HepG2 (cell line): ENCODE measurements around the gene PELI1. TPM values are rescaled to one million over a fixed set of nuclear protein-coding genes. Genes with fewer than 3 reads are reported as not detected.

Source experiments
- ATAC-seq: fragments of 200-7000 bp; cut with Tn5 transposase; 3 replicates; pipeline ENCODE4 v1.9.1; 2020; ENCODE audit warnings: mild to moderate bottlenecking, moderate library complexity
- BruUV-seq: library from RNA; stranded (reverse); fragments of 400-500 nt; replicated peaks from 2 replicates; lab custom pipeline; 2021; lab: Mats Ljungman, UMichigan
- CTCF ChIA-PET: fragments of 300-600 bp; formaldehyde crosslinking; extraction: SDS; loops from one replicate; lab custom pipeline; 2021; ENCODE audit warnings: low total read pairs, inconsistent platforms, low intra/inter-chr PET ratio; lab: Yijun Ruan, JAX
- POLR2A ChIA-PET: fragments of 350-600 bp; sonication (Branson Sonifier 250); formaldehyde crosslinking; loops from one replicate; lab custom pipeline; 2020; ENCODE audit warnings: antibody characterized with exemption, inconsistent platforms; lab: Yijun Ruan, JAX
- DNase-seq: peaks from one replicate; pipeline ENCODE4 v3.0.0-alpha.2; 2015; ENCODE audit warnings: low spot score
- FAIRE-seq: peaks from 3 replicates; lab custom pipeline; 2011; peaks lifted over from hg19 to GRCh38; lab: Jason Lieb, UNC
- H2AFZ ChIP-seq: one replicate; pipeline ENCODE4 v1.6.1; 2011; ENCODE audit warnings: low read length, inconsistent platforms
- H3K27ac ChIP-seq: fragments of 300-600 bp; 3 replicates; pipeline ENCODE4 v1.8.0; 2011; ENCODE audit warnings: mixed run types, mild to moderate bottlenecking, mixed read lengths, low read length, inconsistent platforms; ENCODE audit not compliant: insufficient read depth; ENCODE audit errors: extremely low read length
- H3K27me3 ChIP-seq, 2 experiments: fragments of 200-600 bp in 1 of 2; 2 replicates in 1 of 2; 3 replicates in 1 of 2; pipeline versions ENCODE4 v1.6.0 to v1.8.0; 2011; ENCODE audit warnings: low read length in 2 of 2, mild to moderate bottlenecking in 2 of 2, moderate library complexity in 2 of 2, inconsistent platforms in 1 of 2; ENCODE audit not compliant: insufficient read depth in 2 of 2, control insufficient read depth in 1 of 2
- H3K36me3 ChIP-seq, 2 experiments: fragments of 200-600 bp in 1 of 2; replicated peaks in 1 of 2; 2 replicates in 1 of 2; 3 replicates in 1 of 2; pipeline versions ENCODE4 v1.5.1 to v1.8.0; 2011; ENCODE audit warnings: low read length in 2 of 2, inconsistent platforms in 1 of 2; ENCODE audit not compliant: insufficient read depth in 2 of 2, control insufficient read depth in 1 of 2
- H3K4me1 ChIP-seq: 2 replicates; pipeline ENCODE4 v1.5.1; 2012; ENCODE audit warnings: low read length, inconsistent platforms; ENCODE audit not compliant: insufficient read depth
- H3K4me2 ChIP-seq: 2 replicates; pipeline ENCODE4 v1.6.0; 2011; ENCODE audit warnings: low read depth, low read length, inconsistent platforms
- H3K4me3 ChIP-seq, 3 experiments: fragments of 200-600 bp in 1 of 3; sonication (generic), shearing (Covaris generic) in 1 of 3; replicated peaks in 1 of 3; 2 replicates each; pipeline ENCODE4 v1.5.1; 2011 to 2016; ENCODE audit warnings: low read length in 3 of 3, inconsistent platforms in 2 of 3, low read depth in 2 of 3, mild to moderate bottlenecking in 2 of 3, control low read depth in 1 of 3, mixed read lengths in 1 of 3; ENCODE audit not compliant: insufficient read depth in 1 of 3
- H3K79me2 ChIP-seq: one replicate; pipeline ENCODE4 v1.6.1; 2011; ENCODE audit warnings: low read length, inconsistent platforms; ENCODE audit not compliant: insufficient read depth
- H3K9ac ChIP-seq: 2 replicates; pipeline ENCODE4 v1.6.0; 2011; ENCODE audit warnings: mild to moderate bottlenecking, low read depth, low read length, inconsistent platforms; ENCODE audit not compliant: insufficient read depth
- H3K9me3 ChIP-seq: 2 replicates; pipeline ENCODE4 v1.5.1; 2012; ENCODE audit warnings: mild to moderate bottlenecking, low read length
- H4K20me1 ChIP-seq: 2 replicates; pipeline ENCODE4 v1.6.0; 2011; ENCODE audit warnings: inconsistent platforms, mild to moderate bottlenecking, low read length, moderate library complexity; ENCODE audit not compliant: insufficient read depth
- DNMT1 ChIP-seq: sonication (generic); formaldehyde crosslinking; IDR thresholded peaks from 2 replicates; pipeline ENCODE4 v1.5.1; 2020; ENCODE audit warnings: mild to moderate bottlenecking, missing genetic modification reagents
- EEA1 ChIP-seq: sonication (generic); formaldehyde crosslinking; IDR thresholded peaks from 2 replicates; pipeline ENCODE4 v1.5.1; 2020; ENCODE audit warnings: mild to moderate bottlenecking, missing genetic modification reagents, borderline replicate concordance
- MBNL3 ChIP-seq: fragments of 250-450 bp; sonication (Bioruptor Pico); conservative IDR thresholded peaks from 2 replicates; pipeline ENCODE4 v1.8.0; 2022; ENCODE audit warnings: mild to moderate bottlenecking, inconsistent platforms
- YEATS4 ChIP-seq: sonication (generic); formaldehyde crosslinking; IDR thresholded peaks from 2 replicates; pipeline ENCODE4 v1.4.0; 2020; ENCODE audit warnings: missing genetic modification reagents, borderline replicate concordance
- ZIK1 ChIP-seq: sonication (generic); formaldehyde crosslinking; IDR thresholded peaks from 2 replicates; pipeline ENCODE4 v1.5.0; 2020; ENCODE audit warnings: mild to moderate bottlenecking, low read depth, missing genetic modification reagents, borderline replicate concordance
- ZNF460 ChIP-seq: sonication (generic); formaldehyde crosslinking; IDR thresholded peaks from 2 replicates; pipeline ENCODE4 v1.5.1; 2020; ENCODE audit warnings: missing genetic modification reagents, mild to moderate bottlenecking, borderline replicate concordance
- WGBS: methylation state at CpG from one replicate; pipeline ENCODE4 v1.1.6; 2017; ENCODE audit warnings: low lambda C conversion rate; 5-methylcytosine and 5-hydroxymethylcytosine counted together
- in situ Hi-C: cut with HindIII; loops from 2 replicates; pipeline ENCODE4 v1.10.0; 2017; ENCODE audit warnings: low pct_unique_long_range_greater_than_20kb; ENCODE audit not compliant: extremely low pct_ligation_motif_present
- intact Hi-C: fragments of 100-400 bp; cut with micrococcal nuclease; formaldehyde crosslinking; loops from one replicate; pipeline ENCODE4 v1.10.0; 2022; ENCODE audit not compliant: unreplicated experiment
- polyA plus RNA-seq, 8 experiments: library from polyadenylated mRNA; depleted of rRNA in 3 of 8; stranded (reverse) in 7 of 8; unstranded in 1 of 8; fragments of >200 nt; fragmentation: Illumina TruSeq in 4 of 8; extraction: Trizol in 4 of 8; gene quantifications; 2 replicates each; pipeline versions ENCODE4 v1.2.1 to v1.2.3, GENCODE V29; 2011 to 2016; ENCODE audit warnings: low read depth in 4 of 8, missing spikeins in 1 of 8, mixed read lengths in 1 of 8; ENCODE audit not compliant: insufficient read depth in 1 of 8
- total RNA-seq, 5 experiments: library from RNA; depleted of rRNA; stranded (reverse); fragments of >200 nt; fragmentation: Illumina TruSeq; extraction: Trizol; gene quantifications; 2 replicates each; pipeline ENCODE4 v1.2.3, GENCODE V29; 2016; ENCODE audit warnings: low read depth in 1 of 5
- TF ChIP-seq, protein P1 (sequence below): sonication (generic); formaldehyde crosslinking; IDR thresholded peaks from 2 replicates; pipeline ENCODE4 v1.4.0; 2020; ENCODE audit warnings: low read depth, mild to moderate bottlenecking, missing genetic modification reagents
- TF ChIP-seq, protein P2 (sequence below): sonication (generic); formaldehyde crosslinking; conservative IDR thresholded peaks from 2 replicates; pipeline ENCODE4 v1.8.1; 2023; ENCODE audit warnings: missing genetic modification reagents
- TF ChIP-seq, protein P3 (sequence below): IDR thresholded peaks from 2 replicates; pipeline ENCODE4 v1.6.1; 2012; ENCODE audit warnings: inconsistent platforms

The PELI1 gene
- total and polyA plus RNA-seq, 2 of the 13 experiments (the other 11 are each of a cell fraction or from before 2014, with no cell fraction given) = 12.5 to 16.2 TPM

DNA sequence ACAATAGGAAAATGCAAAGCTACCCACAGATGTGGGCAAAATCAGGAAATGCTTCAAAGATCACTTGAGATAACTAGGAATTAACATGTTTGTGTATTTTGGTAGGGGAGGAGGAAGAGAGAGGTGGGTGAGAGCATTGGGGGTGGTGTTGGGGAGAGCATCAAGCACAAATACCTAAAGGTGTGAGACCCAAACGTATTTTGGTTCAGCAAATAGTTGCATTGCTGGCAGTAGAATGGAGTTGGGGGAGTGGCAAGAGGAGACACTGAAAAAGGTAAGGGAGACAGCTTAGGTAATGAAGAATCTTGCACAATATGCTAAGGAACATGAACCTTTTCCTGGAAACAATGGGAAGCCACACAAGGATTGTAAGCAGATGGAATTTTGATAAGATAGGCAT lies 1.5 kb upstream of the PELI1 start (continued):
- TF ChIP-seq, protein P1, sequence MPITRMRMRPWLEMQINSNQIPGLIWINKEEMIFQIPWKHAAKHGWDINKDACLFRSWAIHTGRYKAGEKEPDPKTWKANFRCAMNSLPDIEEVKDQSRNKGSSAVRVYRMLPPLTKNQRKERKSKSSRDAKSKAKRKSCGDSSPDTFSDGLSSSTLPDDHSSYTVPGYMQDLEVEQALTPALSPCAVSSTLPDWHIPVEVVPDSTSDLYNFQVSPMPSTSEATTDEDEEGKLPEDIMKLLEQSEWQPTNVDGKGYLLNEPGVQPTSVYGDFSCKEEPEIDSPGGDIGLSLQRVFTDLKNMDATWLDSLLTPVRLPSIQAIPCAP (CRISPR knock-in tag) = no peak
- TF ChIP-seq, protein P2, sequence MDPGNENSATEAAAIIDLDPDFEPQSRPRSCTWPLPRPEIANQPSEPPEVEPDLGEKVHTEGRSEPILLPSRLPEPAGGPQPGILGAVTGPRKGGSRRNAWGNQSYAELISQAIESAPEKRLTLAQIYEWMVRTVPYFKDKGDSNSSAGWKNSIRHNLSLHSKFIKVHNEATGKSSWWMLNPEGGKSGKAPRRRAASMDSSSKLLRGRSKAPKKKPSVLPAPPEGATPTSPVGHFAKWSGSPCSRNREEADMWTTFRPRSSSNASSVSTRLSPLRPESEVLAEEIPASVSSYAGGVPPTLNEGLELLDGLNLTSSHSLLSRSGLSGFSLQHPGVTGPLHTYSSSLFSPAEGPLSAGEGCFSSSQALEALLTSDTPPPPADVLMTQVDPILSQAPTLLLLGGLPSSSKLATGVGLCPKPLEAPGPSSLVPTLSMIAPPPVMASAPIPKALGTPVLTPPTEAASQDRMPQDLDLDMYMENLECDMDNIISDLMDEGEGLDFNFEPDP (CRISPR knock-in tag) = 0 out of 2 replicates have a peak, but pooled peaks have one; percentile 51
- TF ChIP-seq EEA1 (CRISPR knock-in tag) (no peak), MBNL3 (CRISPR knock-in tag) (no peak)

DNA sequence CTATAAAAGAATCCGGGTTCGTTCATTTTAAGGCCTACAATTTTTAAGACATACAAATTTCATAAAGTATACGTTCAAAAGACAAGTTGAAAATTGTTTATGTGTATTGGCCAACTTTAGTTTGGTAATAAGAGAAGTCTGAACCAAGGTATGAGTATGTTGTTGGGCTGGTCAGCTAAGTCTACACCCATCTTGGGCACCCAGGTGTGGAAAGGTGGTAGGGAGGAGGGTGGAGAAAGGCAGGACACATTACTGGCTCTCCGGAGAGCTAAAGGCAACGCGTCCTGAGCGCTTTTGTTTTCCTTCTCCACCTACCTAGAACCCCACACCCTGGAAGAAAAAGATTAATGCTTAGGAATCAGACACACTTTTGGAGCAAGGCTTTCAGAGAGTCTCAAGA lies 899 bp upstream of the PELI1 start:
- FAIRE-seq (no peak), ATAC-seq (no peak), DNase-seq (no peak)
- peaks cover 3% of the 10 kb centered on the region; the same call in 1 of the 2 replicates for H4K20me1 ChIP-seq
- 0 out of 5 replicates have a peak, but pooled peaks cover 0 to 4% of the 10 kb centered on the region in 2 experiments for H3K36me3 ChIP-seq
- no peak overlapping the region for H2AFZ ChIP-seq
- in situ Hi-C loops (no loop called here), intact Hi-C loops (loop anchor here (2.0 kb wide), 2 partner anchors 96 to 168 kb away; no protein-coding TSS in a partner anchor)
- H3K9ac ChIP-seq = no peak overlapping the region
- WGBS = 88% methylated on average over 7 of the region's 7 CpGs
- peak overlapping the region; percentile 68; the same call in 1 of the 2 replicates for H3K4me2 ChIP-seq
- H3K4me1 ChIP-seq = peaks cover 38% of the 10 kb centered on the region
- peak overlapping the region; percentile 53 for H3K27ac ChIP-seq
- CTCF ChIA-PET = no interaction called here
- BruUV-seq = no TSS peak
- POLR2A ChIA-PET = no interaction called here
- H3K4me3 ChIP-seq = no peak overlapping the region; a peak in 1 of 6 replicates
- H3K79me2 ChIP-seq = peaks cover 35% of the 10 kb centered on the region
- TF ChIP-seq DNMT1 (CRISPR knock-in tag) = no peak
- no peak for TF ChIP-seq ZIK1 (CRISPR knock-in tag)
- TF ChIP-seq, protein P3, sequence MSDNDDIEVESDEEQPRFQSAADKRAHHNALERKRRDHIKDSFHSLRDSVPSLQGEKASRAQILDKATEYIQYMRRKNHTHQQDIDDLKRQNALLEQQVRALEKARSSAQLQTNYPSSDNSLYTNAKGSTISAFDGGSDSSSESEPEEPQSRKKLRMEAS = no peak
- 0 out of 2 replicates have a peak, but pooled peaks have one; percentile 7 for TF ChIP-seq YEATS4
- no peak for TF ChIP-seq ZNF460 (CRISPR knock-in tag)
- no peaks in the 10 kb centered on the region; a peak in 1 of 5 replicates for H3K27me3 ChIP-seq
- H3K9me3 ChIP-seq = no peaks in the 10 kb centered on the region
